ENCODE results near the gene INSYN2B.
"Not testable (repeated sequence)": the region's sequence is repeated elsewhere in the genome, so short reads cannot be mapped to it uniquely, and the experiment has no call there.

DNA sequence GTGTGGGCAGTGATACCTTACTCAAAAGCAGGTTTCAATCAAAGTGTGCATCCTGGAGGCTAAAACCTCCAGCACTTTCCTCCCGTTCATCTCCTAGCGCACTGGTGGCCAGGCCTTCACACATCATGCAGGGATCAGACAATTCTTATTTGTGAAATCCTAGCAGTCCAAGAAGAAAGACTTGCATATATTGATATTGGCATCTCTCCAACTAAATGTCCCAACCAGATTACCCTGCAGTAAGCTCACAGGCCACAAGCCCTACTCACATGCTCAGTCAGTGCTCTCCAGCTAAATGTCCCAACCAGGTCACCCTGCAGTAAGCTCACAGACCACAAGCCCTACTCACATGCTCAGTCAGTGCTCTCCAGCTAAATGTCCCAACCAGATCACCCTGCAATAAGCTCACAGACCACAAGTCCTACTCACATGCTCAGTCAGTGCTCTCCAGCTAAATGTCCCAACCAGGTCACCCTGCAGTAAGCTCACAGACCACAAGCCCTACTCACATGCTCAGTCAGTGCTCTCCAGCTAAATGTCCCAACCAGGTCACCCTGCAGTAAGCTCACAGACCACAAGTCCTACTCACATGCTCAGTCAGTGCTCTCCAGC lies 146.5 kb downstream of the INSYN2B start:
- TF ChIP-seq POLR2A (IDR thresholded peaks at IDR 0.05): not testable (repeated sequence)
- TF ChIP-seq, protein P1, sequence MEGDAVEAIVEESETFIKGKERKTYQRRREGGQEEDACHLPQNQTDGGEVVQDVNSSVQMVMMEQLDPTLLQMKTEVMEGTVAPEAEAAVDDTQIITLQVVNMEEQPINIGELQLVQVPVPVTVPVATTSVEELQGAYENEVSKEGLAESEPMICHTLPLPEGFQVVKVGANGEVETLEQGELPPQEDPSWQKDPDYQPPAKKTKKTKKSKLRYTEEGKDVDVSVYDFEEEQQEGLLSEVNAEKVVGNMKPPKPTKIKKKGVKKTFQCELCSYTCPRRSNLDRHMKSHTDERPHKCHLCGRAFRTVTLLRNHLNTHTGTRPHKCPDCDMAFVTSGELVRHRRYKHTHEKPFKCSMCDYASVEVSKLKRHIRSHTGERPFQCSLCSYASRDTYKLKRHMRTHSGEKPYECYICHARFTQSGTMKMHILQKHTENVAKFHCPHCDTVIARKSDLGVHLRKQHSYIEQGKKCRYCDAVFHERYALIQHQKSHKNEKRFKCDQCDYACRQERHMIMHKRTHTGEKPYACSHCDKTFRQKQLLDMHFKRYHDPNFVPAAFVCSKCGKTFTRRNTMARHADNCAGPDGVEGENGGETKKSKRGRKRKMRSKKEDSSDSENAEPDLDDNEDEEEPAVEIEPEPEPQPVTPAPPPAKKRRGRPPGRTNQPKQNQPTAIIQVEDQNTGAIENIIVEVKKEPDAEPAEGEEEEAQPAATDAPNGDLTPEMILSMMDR (IDR thresholded peaks at IDR 0.05): not testable (repeated sequence)
